ENCODE data around the gene LGR4.
"Not testable (repeated sequence)": the region's sequence is repeated elsewhere in the genome, so short reads cannot be mapped to it uniquely, and the experiment has no call there.

LGR4 gene, protein sequence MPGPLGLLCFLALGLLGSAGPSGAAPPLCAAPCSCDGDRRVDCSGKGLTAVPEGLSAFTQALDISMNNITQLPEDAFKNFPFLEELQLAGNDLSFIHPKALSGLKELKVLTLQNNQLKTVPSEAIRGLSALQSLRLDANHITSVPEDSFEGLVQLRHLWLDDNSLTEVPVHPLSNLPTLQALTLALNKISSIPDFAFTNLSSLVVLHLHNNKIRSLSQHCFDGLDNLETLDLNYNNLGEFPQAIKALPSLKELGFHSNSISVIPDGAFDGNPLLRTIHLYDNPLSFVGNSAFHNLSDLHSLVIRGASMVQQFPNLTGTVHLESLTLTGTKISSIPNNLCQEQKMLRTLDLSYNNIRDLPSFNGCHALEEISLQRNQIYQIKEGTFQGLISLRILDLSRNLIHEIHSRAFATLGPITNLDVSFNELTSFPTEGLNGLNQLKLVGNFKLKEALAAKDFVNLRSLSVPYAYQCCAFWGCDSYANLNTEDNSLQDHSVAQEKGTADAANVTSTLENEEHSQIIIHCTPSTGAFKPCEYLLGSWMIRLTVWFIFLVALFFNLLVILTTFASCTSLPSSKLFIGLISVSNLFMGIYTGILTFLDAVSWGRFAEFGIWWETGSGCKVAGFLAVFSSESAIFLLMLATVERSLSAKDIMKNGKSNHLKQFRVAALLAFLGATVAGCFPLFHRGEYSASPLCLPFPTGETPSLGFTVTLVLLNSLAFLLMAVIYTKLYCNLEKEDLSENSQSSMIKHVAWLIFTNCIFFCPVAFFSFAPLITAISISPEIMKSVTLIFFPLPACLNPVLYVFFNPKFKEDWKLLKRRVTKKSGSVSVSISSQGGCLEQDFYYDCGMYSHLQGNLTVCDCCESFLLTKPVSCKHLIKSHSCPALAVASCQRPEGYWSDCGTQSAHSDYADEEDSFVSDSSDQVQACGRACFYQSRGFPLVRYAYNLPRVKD

DNA sequence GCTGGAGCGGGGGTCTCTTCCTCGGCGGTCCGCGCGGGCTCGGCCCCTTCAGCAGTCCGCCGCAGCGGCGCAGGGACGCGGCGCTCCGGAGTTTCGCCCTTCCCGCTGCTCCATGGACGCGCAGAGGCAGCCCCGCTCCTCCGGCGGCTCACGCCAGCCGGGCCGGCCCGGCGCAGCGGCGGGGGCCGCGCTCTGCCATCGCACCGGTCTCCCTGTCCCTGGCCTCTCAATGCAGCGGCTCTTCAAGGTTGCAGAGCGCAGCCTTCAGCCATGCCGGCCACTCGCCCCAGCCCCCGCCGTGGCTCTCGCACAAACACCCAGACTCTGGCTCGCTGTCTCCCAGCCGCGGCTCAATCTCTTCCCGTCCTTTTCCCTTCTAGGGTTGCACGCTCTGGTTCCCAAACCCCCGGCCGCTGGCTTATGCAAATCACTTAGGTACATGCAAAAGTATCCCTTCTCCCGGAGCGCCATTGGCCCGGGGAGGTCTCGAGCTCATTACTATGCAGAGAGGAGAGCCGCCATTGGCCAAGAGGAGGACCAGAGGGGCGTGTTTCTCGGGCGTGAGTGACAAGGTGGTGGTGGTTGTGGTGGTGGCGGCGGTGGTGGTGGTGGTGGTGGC lies at the start of gene LGR4:
LGR4 (minus strand) TSS at position 393 of the 619 bp plus-strand sequence. CDS start 488 bp downstream, outside the sequence.
- peak; percentile 88 for DNase-seq

GRCh38 chr11:27520226-27520625 lies 47.6 kb upstream of the LGR4 start:
- DNase-seq: no peak

- no peak for DNase-seq
Measured at GRCh38 chr11:27518518-27518917, 45.9 kb upstream of the LGR4 start.

DNA sequence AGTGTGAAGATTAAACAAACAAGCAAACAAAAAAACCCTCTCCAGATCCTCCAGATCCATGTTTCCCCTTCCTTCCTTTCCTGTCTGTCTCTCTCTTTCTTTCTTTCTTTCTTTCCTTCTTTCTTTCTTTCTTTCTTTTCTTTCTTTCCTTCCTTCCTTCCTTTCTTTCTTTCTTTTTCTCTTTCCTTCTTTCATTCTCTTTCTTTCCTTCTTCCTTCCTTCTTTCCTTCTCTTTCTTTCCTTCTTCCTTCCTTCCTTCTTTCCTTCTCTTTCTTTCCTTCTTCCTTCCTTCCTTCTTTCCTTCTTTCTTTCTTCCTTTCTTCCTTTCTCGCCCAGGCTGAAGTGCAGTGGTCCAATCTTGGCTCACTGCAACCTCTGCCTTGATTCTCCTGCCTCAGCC lies 44.9 kb upstream of the LGR4 start:
- not testable (repeated sequence) for DNase-seq

DNA sequence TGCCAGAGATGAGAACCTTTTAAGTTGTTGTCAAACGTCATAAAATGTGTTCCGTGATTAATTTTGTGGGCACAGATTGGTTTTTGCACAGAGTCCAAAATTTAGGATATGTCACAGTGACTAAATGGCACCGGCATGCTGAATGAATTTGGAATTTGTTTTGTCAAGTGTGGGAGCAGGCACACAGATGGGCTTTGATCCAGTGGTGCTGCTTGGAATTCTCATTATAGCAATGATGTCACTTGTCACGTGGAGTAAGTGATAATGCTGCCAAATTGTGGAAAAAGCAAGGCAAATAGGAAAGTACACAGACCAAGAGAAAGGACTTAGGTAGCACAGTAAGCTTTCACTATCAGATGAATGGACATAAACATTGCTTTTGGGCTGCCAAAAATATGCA lies 42.0 kb upstream of the LGR4 start:
- DNase-seq: no peak

GRCh38 chr11:27514076-27514475 lies 41.5 kb upstream of the LGR4 start:
- no peak for DNase-seq

GRCh38 chr11:27513389-27513788 lies 40.8 kb upstream of the LGR4 start:
- no peak for DNase-seq

DNA sequence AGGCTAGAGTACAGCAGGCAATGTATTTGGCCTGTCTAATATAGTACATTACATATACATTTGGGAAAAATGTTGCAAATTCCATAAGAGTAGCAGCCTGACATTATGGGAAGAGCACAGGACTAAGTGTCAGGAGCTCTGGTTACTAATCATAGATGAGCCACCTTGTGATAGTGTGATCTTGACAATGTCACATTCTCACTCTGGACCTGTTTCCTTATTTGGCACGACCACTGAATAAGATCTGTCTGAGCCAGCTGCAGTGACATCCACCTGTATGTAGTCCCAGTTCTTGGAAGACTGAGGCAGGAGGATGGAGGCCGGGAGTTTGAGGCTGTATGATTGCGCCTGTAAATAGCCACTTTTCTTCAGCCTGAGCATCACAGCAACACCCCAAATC lies 39.6 kb upstream of the LGR4 start:
- no peak for DNase-seq

DNA sequence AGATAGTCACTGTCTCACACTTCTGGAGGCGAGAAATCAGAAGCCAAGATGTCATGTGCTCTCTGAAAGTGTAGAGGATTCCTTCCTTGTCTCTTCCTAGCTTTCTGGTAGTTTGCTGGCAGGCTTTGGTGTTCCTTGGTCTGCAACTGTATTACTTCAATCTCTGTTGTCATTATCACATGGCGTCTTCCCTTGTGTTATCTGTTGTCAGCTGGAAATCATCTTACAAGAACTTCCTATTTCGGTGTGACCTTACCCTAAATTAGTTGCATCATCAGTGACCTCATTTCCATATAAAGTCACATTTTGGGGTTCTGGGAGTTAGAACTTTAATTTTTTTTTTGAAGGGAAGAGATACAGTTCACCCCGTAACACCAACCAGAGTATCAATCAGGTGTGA lies 37.3 kb upstream of the LGR4 start:
- no peak for DNase-seq

- DNase-seq: no peak
Measured at GRCh38 chr11:27507557-27508322, 35.1 kb upstream of the LGR4 start.

DNA sequence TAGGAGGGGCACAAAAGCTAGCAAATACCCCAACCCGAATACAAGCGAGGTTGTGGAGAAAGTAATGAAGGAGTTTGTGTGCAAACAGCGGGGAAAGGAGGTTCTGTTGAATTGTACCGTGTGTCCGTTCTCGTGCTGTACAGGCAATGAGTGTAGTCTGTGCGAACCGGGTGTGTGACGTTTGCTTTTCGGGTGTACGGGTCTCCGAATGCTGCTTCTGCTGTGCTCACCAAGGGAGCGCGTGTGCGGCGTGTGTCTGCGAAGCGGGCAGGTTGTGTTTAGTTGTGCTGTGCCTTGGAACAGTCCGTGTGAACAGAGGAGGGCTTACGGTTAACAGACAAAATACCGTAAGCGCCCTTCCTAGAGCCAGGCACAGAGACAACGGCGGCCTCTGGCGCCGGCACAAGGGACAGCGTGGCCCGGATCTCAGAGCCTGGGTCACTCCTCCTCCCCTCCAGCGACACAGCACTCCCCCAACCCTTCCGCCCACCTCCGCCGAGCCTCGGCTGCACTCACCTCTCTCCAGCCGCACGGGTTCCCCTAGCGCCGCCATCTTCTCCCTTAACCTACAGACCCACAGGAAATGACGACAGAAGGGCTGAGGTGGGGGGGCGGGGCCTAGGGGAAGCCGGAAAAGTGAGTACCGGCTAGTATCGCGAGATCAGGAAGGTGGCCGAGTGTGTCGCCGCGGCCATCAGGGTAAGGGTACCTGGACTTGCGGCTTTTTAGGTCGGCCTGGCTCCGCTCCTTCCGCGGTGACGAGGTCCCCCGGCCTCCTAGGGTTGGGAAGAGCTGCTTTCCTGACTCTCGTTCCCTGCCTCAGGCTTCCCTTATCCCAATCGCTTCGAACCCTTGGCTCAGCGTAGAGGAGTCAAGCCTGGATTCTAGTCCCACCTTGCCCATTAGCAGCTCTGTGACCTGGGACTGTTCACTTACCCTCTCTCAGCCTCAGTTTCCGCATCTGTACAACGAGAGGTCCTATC lies 33.9 kb upstream of the LGR4 start, which contains the start of gene LIN7C:
LIN7C (minus strand) TSS at position 570 of the 983 bp plus-strand sequence; CDS start at position 553, 17 bp downstream.
- peak; percentile 97 for DNase-seq

- DNase-seq: no peak
Measured at GRCh38 chr11:27505781-27506180, 33.2 kb upstream of the LGR4 start.

- no peak for DNase-seq
Measured at GRCh38 chr11:27504205-27504604, 31.6 kb upstream of the LGR4 start.

- DNase-seq: no peak
Measured at GRCh38 chr11:27501100-27501499, 28.5 kb upstream of the LGR4 start.

DNA sequence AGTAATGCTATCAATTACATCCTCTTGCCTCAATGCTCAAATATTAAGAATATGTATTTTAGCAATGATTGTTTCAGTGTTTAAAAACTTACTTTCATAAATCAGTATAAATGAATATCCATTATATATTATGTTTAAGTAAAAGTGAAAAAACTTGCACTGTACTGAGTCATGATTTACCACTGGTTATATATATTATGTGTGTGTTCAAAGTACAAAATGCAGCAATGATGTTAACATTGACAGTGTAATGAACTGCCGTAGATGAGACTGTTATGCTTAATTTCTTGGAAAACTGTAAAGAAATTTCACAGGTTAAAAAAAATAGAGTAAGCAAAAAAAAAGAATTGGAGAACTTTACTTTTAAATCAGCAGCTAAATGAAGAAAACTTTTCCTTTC lies 25.3 kb upstream of the LGR4 start:
- DNase-seq: no peak

- peak; percentile 53 for DNase-seq
Measured at GRCh38 chr11:27497284-27497866, 24.8 kb upstream of the LGR4 start.

DNA sequence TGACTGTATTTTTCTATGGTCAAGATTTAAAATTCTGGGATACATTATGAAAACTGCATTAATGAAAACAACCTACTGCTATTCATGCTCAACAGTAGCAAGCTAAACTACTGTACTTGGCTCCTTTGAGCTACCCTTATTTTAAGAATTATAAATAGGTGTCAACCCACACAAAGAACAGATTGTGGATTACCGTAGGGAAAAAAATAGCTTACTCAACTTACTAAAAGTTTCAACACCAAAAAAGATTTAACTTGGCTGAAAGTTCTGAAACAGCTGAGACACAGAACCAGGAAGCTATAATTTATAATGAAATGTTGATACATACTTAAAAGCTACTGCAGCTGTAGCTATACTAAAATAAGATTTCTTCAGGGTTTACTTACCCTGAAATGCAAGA lies 23.9 kb upstream of the LGR4 start:
- no peak for DNase-seq

DNA sequence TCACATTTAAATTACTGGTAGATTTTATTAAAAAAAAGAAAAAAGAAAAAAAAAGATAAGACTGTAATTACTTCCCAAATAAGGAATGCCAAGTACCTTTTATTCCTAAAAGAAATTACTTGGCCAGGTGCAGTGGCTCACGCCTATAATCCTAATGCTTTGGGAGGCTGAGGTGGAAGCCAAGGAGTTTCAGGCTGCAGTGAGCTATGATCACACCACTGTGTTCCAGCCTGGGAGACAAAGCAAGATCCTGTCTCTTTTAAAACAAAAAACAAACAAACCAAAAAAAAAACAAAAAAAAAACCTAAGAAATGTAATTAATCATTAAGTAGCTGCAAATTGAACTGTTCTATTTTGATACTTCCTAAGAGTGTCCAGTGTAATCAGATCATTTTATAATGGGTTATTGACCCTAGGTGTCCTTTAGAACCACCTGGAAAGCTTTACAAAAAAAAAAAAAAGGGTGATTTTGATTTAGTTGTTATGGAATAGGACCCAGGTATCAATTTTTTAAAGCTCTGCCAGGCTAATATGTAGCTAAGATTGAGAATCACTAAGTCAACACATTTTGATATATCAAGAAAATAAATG lies 23.2 kb upstream of the LGR4 start:
- no peak for DNase-seq

GRCh38 chr11:27489092-27489491 lies 16.5 kb upstream of the LGR4 start:
- no peak for DNase-seq

DNA sequence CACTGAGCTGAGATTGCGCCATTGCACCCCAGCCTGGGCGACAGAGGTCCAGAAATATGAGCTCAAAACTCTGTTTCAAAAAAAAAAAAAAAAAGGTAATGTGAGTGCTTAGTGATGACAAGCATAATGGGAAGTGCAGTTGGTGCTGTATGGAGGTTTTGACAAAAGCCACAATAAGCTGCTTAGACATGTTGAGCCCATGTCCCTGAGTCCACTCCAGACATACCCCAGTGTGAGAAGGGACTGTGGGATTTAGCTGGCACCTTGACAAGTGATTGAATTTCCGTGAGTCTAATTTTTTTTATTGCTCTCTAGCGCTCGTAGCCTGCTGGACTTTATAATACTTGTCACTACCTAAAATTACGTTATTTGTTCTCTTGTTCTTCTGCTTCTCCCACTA lies 15.1 kb upstream of the LGR4 start:
- no peak for DNase-seq
